Activated naive CD8-positive, alpha-beta T cell treated with anti-CD3 and anti-CD28 coated beads, Interleukin-2, amount 50 U/mL, for 16 hours (primary cell): Measurements from ENCODE around the gene GULP1.
"Not testable (repeated sequence)": the region's sequence is repeated elsewhere in the genome, so short reads cannot be mapped to it uniquely, and the experiment has no call there.

Source experiments
- DNase-seq: peaks from one replicate; pipeline ENCODE4 v3.0.0-alpha.2; 2020; ENCODE audit warnings: low read depth, low spot score

The GULP1 gene

GRCh38 chr2:188526701-188527100 lies 235.0 kb downstream of the GULP1 start:
- DNase-seq: no peak

- DNase-seq: no peak
Observed at GRCh38 chr2:188527141-188527540, 235.5 kb downstream of the GULP1 start.

- DNase-seq: no peak
Observed at GRCh38 chr2:188527581-188527993, 235.9 kb downstream of the GULP1 start.

- DNase-seq: no peak
Observed at GRCh38 chr2:188529710-188530109, 238.0 kb downstream of the GULP1 start.

- DNase-seq: no peak
Observed at GRCh38 chr2:188534875-188535274, 243.2 kb downstream of the GULP1 start.

- DNase-seq: no peak
Observed at GRCh38 chr2:188551671-188552070, 260.0 kb downstream of the GULP1 start.

- no peak for DNase-seq
Observed at GRCh38 chr2:188557081-188557480, 265.4 kb downstream of the GULP1 start.

GRCh38 chr2:188559455-188559854 lies 267.8 kb downstream of the GULP1 start:
- DNase-seq: not testable (repeated sequence)

- DNase-seq: no peak
Observed at GRCh38 chr2:188561473-188561979, 269.9 kb downstream of the GULP1 start.

GRCh38 chr2:188569431-188570165 lies 277.9 kb downstream of the GULP1 start:
- DNase-seq: no peak

GRCh38 chr2:188570370-188570769 lies 278.7 kb downstream of the GULP1 start:
- DNase-seq: no peak

- no peak for DNase-seq
Observed at GRCh38 chr2:188571543-188572303, 280.0 kb downstream of the GULP1 start.

- no peak for DNase-seq
Observed at GRCh38 chr2:188572592-188572991, 280.9 kb downstream of the GULP1 start.

- DNase-seq: no peak
Observed at GRCh38 chr2:188573453-188573852, 281.8 kb downstream of the GULP1 start.

- no peak for DNase-seq
Observed at GRCh38 chr2:188576006-188576405, 284.3 kb downstream of the GULP1 start.

GRCh38 chr2:188576651-188577050 lies 285.0 kb downstream of the GULP1 start:
- DNase-seq: no peak

GRCh38 chr2:188577231-188577630 lies 285.6 kb downstream of the GULP1 start:
- DNase-seq: no peak

- no peak for DNase-seq
Observed at GRCh38 chr2:188580738-188581137, 289.1 kb downstream of the GULP1 start.

GRCh38 chr2:188582211-188582610 lies 290.5 kb downstream of the GULP1 start:
- no peak for DNase-seq

GRCh38 chr2:188588235-188588634 lies 296.6 kb downstream of the GULP1 start:
- DNase-seq: no peak

- DNase-seq: no peak
Observed at GRCh38 chr2:188596054-188596453, 304.4 kb downstream of the GULP1 start.

- no peak for DNase-seq
Observed at GRCh38 chr2:188598551-188598950, 306.9 kb downstream of the GULP1 start.

GRCh38 chr2:188599140-188599539 lies 307.5 kb downstream of the GULP1 start:
- no peak for DNase-seq
